T-cell (primary cell): Measurements from ENCODE around the gene ODR4. TPM values are rescaled to one million over a fixed set of nuclear protein-coding genes. Genes with fewer than 3 reads are reported as not detected.
"Not testable (repeated sequence)": the region's sequence is repeated elsewhere in the genome, so short reads cannot be mapped to it uniquely, and the experiment has no call there.

ENCODE experiments used
- ATAC-seq, 4 experiments: fragments of 200-7000 bp in 3 of 4; fragments of 150-1000 bp in 1 of 4; cut with Tn5 transposase; replicated peaks in 1 of 4; 1 replicate in 3 of 4; 2 replicates in 1 of 4; pipeline ENCODE4 v1.10.0; 2021; ENCODE audit warnings: moderate library complexity in 3 of 4, mild to moderate bottlenecking in 2 of 4, moderate number of reproducible peaks in 1 of 4
- CTCF ChIA-PET, 2 donors: fragments of 300-600 bp; sonication (Branson Sonifier 250); formaldehyde crosslinking; loops; one replicate each; lab custom pipeline; 2022; ENCODE audit warnings: antibody characterized with exemption in 2 of 2; lab: Charles Lee
- POLR2A ChIA-PET, 2 donors: fragments of 300-600 bp; sonication (Branson Sonifier 250); formaldehyde crosslinking; loops; one replicate each; lab custom pipeline; 2022; ENCODE audit warnings: antibody characterized with exemption in 2 of 2; lab: Charles Lee
- DNase-seq, 35 experiments: peaks; one replicate each; pipeline versions ENCODE4 v3.0.0 to v3.0.0-alpha.2; 2013 to 2023
- H3K27ac ChIP-seq: one replicate; pipeline ENCODE4 v1.5.1; 2013; ENCODE audit warnings: low read length
- H3K27me3 ChIP-seq, 2 experiments: replicated peaks in 1 of 2; 1 replicate in 1 of 2; 2 replicates in 1 of 2; pipeline versions ENCODE4 v1.6.1 to v1.7.0; 2013; ENCODE audit warnings: low read length in 1 of 2, mixed read lengths in 1 of 2; ENCODE audit not compliant: control insufficient read depth in 2 of 2, insufficient read depth in 2 of 2; ENCODE audit errors: extremely low read depth in 1 of 2
- H3K36me3 ChIP-seq, 2 donors: 1 replicate in 1 of 2; 2 replicates in 1 of 2; pipeline versions ENCODE4 v1.6.1 to v1.7.0; 2013; ENCODE audit warnings: low read length in 1 of 2; ENCODE audit not compliant: control insufficient read depth in 2 of 2, insufficient read depth in 1 of 2; ENCODE audit errors: extremely low read depth in 1 of 2
- H3K4me1 ChIP-seq, 2 experiments: 1 replicate in 1 of 2; 2 replicates in 1 of 2; pipeline versions ENCODE4 v1.6.1 to v1.7.0; 2013; ENCODE audit warnings: low read length in 2 of 2, mixed read lengths in 1 of 2; ENCODE audit not compliant: insufficient read depth in 2 of 2, control insufficient read depth in 1 of 2; ENCODE audit errors: extremely low read depth in 1 of 2
- H3K4me3 ChIP-seq, 2 donors: 1 replicate in 1 of 2; 2 replicates in 1 of 2; pipeline versions ENCODE4 v1.5.1 to v1.7.0; 2013; ENCODE audit warnings: mild to moderate bottlenecking in 2 of 2, low read length in 1 of 2, moderate library complexity in 1 of 2; ENCODE audit not compliant: control insufficient read depth in 1 of 2; ENCODE audit errors: extremely low read depth in 1 of 2
- H3K9me3 ChIP-seq: 2 replicates; pipeline ENCODE4 v1.7.0; 2013
- H3K27ac Mint-ChIP-seq, 2 donors: one replicate each; pipeline ENCODE4 v1.8.0; 2020 to 2021; ENCODE audit warnings: mild to moderate bottlenecking in 2 of 2, mixed read lengths in 2 of 2
- H3K27me3 Mint-ChIP-seq, 2 donors: one replicate each; pipeline ENCODE4 v1.8.0; 2021 to 2022; ENCODE audit warnings: mixed read lengths in 2 of 2
- H3K36me3 Mint-ChIP-seq: one replicate; pipeline ENCODE4 v1.8.0; 2021; ENCODE audit warnings: mixed read lengths
- H3K4me1 Mint-ChIP-seq, 3 donors: one replicate each; pipeline ENCODE4 v1.8.0; 2020 to 2022; ENCODE audit warnings: mixed read lengths in 3 of 3, mild to moderate bottlenecking in 1 of 3
- H3K4me3 Mint-ChIP-seq, 3 donors: one replicate each; pipeline ENCODE4 v1.8.0; 2020 to 2022; ENCODE audit warnings: mild to moderate bottlenecking in 3 of 3, mixed read lengths in 3 of 3, moderate library complexity in 3 of 3
- H3K9me3 Mint-ChIP-seq, 3 donors: one replicate each; pipeline ENCODE4 v1.8.0; 2020 to 2022; ENCODE audit warnings: mixed read lengths in 3 of 3
- WGBS: methylation state at CpG from one replicate; pipeline ENCODE4 v1.1.5; 2013; ENCODE audit warnings: missing lambda C conversion rate; ENCODE audit not compliant: insufficient coverage; 5-methylcytosine and 5-hydroxymethylcytosine counted together
- total RNA-seq, 35 experiments: library from RNA in 6 of 35; stranded (reverse) in 6 of 35; fragments of 120-200 nt in 1 of 35; gene quantifications; one replicate each; pipeline versions ENCODE4 v1.2.1 to v1.2.4 and lab custom pipeline; 2013 to 2026

The ODR4 gene
- total RNA-seq, 5 donors from 2014 or later (not counting 1 experiment from before 2014, with no cell fraction given): 13.2 to 22.2 (median 14.4) TPM

DNA sequence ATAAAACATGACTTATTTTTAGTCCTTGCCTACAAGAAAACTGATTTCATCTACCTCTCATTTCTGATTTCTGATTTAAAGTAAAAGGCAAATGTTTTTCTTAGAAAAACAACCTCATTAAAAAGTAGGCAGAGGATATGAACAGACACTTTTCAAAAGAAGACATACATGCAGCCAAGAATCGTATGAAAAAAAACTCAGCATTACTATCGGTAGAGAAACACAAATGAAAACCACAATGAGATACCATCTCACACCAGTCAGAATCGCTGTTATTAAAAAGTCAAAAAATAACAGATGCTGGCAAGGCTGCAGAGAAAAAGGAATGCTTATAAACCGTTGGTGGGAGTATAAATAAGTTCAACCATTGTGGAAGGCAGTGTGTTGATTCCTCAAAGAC is 16.2 kb downstream of the ODR4 start:
- Histone ChIP-seq H3K9me3 (no peaks in the 10 kb centered on the region), H3K27ac (no peak overlapping the region), H3K27me3 (no peaks in the 10 kb centered on the region), H3K36me3 (peaks cover 0 to 65% of the 10 kb centered on the region in 2 donors), H3K4me3 (no peak overlapping the region), H3K4me1 (no peaks in the 10 kb centered on the region)
- CTCF ChIA-PET: interaction anchor here in 1 of 2 donors (0.6 to 1.5 kb wide), 2 partner anchors 17 to 19 kb away, joined by 3 to 6 read pairs; partner anchors contain the start of gene TPR
- H3K4me1 Mint-ChIP-seq: peaks cover 0 to 6% (median 0%) of the 10 kb centered on the region in 3 donors
- no peak overlapping the region for H3K4me3 Mint-ChIP-seq
- DNase-seq (no peak), ATAC-seq (peak in 1 of 4 experiments; percentile 45)
- peak overlapping the region in 1 of 2 donors; percentile 9 for H3K27ac Mint-ChIP-seq
- peaks cover 38% of the 10 kb centered on the region for H3K36me3 Mint-ChIP-seq
- H3K9me3 Mint-ChIP-seq: no peaks in the 10 kb centered on the region
- 100% methylated on average over 1 of the region's 4 CpGs for WGBS
- POLR2A ChIA-PET: interaction anchor here in 1 of 2 donors (0.6 kb wide), 1 partner anchor 826 kb away, joined by 3 read pairs; no protein-coding TSS in a partner anchor
- H3K27me3 Mint-ChIP-seq: no peaks in the 10 kb centered on the region

DNA sequence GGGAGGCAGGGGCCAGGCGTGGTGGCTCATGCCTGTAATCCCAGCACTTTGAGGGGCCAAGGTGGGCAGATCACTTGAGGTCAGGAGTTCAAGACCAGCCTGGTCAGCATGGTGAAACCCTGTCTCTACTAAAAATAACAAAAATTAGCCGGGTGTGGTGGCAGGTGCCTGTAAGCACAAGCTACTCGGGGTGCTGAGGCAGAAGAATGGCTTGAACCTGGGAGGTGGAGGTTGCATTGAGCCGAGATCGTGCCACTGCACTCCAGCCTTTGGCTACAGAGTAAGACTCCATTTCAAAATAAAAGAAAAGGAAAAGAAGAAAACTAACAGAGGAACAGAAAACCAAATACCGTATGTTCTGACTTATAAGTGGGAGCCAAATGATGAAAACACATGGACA is 17.1 kb downstream of the ODR4 start:
- H3K4me1 ChIP-seq, ATAC-seq, H3K9me3 ChIP-seq, H3K27me3 ChIP-seq, H3K4me3 ChIP-seq, H3K9me3 Mint-ChIP-seq, H3K27ac Mint-ChIP-seq, CTCF ChIA-PET, H3K4me1 Mint-ChIP-seq, H3K27me3 Mint-ChIP-seq, H3K4me3 Mint-ChIP-seq, DNase-seq, H3K27ac ChIP-seq: not testable (repeated sequence)
- 100% methylated on average over 1 of the region's 6 CpGs for WGBS
- peaks cover 0 to 65% of the 10 kb centered on the region in 2 donors for H3K36me3 ChIP-seq
- POLR2A ChIA-PET: interaction anchor here in 1 of 2 donors (1.2 kb wide), 1 partner anchor 593 kb away, joined by 3 read pairs; no protein-coding TSS in a partner anchor
- peaks cover 40% of the 10 kb centered on the region for H3K36me3 Mint-ChIP-seq

GRCh38 chr1:186401446-186401845 is 25.8 kb downstream of the ODR4 start:
- H3K9me3 Mint-ChIP-seq, H3K9me3 ChIP-seq, H3K4me1 Mint-ChIP-seq, H3K27me3 ChIP-seq, CTCF ChIA-PET, H3K4me3 ChIP-seq, H3K4me1 ChIP-seq, H3K27me3 Mint-ChIP-seq, ATAC-seq, DNase-seq, POLR2A ChIA-PET, H3K4me3 Mint-ChIP-seq, H3K27ac ChIP-seq: not testable (repeated sequence)
- H3K36me3 Mint-ChIP-seq: peaks cover 31% of the 10 kb centered on the region
- WGBS: 94% methylated on average over 2 of the region's 2 CpGs
- peaks cover 0 to 33% of the 10 kb centered on the region in 2 donors for H3K36me3 ChIP-seq
- peak overlapping the region in 1 of 2 donors; percentile 44 for H3K27ac Mint-ChIP-seq

- no peak for ATAC-seq
- CTCF ChIA-PET: interaction anchor here in 1 of 2 donors (0.8 to 1.5 kb wide), 3 partner anchors 27 to 65 kb away, joined by 3 to 12 read pairs (median 3); partner anchors contain the start of genes ODR4 and TPR
- POLR2A ChIA-PET: no interaction called here
Observed at GRCh38 chr1:186403632-186404031, 28.0 kb downstream of the ODR4 start.

GRCh38 chr1:186404454-186405051 is 28.9 kb downstream of the ODR4 start:
- Histone ChIP-seq H3K27me3 (no peaks in the 10 kb centered on the region), H3K27ac (no peak overlapping the region), H3K4me1 (no peaks in the 10 kb centered on the region), H3K4me3 (no peak overlapping the region), H3K9me3 (no peaks in the 10 kb centered on the region), H3K36me3 (peaks cover 0 to 29% of the 10 kb centered on the region in 2 donors)
- POLR2A ChIA-PET: no interaction called here
- CTCF ChIA-PET: interaction anchor here in 1 of 2 donors (0.8 to 1.5 kb wide), 3 partner anchors 28 to 66 kb away, joined by 3 to 12 read pairs (median 3); partner anchors contain the start of genes ODR4 and TPR
- H3K4me1 Mint-ChIP-seq: no peaks in the 10 kb centered on the region
- H3K27ac Mint-ChIP-seq: no peak overlapping the region
- no peak overlapping the region for H3K4me3 Mint-ChIP-seq
- H3K9me3 Mint-ChIP-seq: no peaks in the 10 kb centered on the region
- ATAC-seq: peak in 3 of 4 experiments; percentile 31 to 90 (median 38)
- WGBS: no CpG with 5 or more reads among the region's 5 CpGs
- peak in 3 of 35 experiments; percentile 1 to 57 (median 9) for DNase-seq
- H3K27me3 Mint-ChIP-seq: no peaks in the 10 kb centered on the region
- H3K36me3 Mint-ChIP-seq: peaks cover 38% of the 10 kb centered on the region

More at GRCh38 chr1:186403632-186404031, 28.0 kb downstream of the ODR4 start:
- no peak for DNase-seq
- Histone ChIP-seq H3K36me3 (peaks cover 0 to 29% of the 10 kb centered on the region in 2 donors), H3K4me3 (no peak overlapping the region), H3K9me3 (no peaks in the 10 kb centered on the region), H3K4me1 (no peaks in the 10 kb centered on the region), H3K27ac (no peak overlapping the region), H3K27me3 (no peaks in the 10 kb centered on the region)
- Mint-ChIP-seq H3K27ac (peak overlapping the region in 1 of 2 donors; percentile 24), H3K27me3 (no peaks in the 10 kb centered on the region), H3K4me1 (no peaks in the 10 kb centered on the region), H3K9me3 (no peaks in the 10 kb centered on the region), H3K36me3 (peaks cover 38% of the 10 kb centered on the region), H3K4me3 (no peak overlapping the region)

- H3K36me3 Mint-ChIP-seq: peaks cover 35% of the 10 kb centered on the region
- no peak overlapping the region for H3K4me3 Mint-ChIP-seq
- Histone ChIP-seq H3K27me3 (no peaks in the 10 kb centered on the region), H3K27ac (no peak overlapping the region), H3K4me3 (no peak overlapping the region), H3K4me1 (no peaks in the 10 kb centered on the region), H3K36me3 (peaks cover 0 to 26% of the 10 kb centered on the region in 2 donors), H3K9me3 (no peaks in the 10 kb centered on the region)
- no peaks in the 10 kb centered on the region for H3K4me1 Mint-ChIP-seq
- no peaks in the 10 kb centered on the region for H3K27me3 Mint-ChIP-seq
- no peak overlapping the region for H3K27ac Mint-ChIP-seq
- no peak for ATAC-seq
- WGBS: no CpG with 5 or more reads among the region's 3 CpGs
- ChIA-PET POLR2A (interaction anchor here in 1 of 2 donors (0.7 kb wide), 1 partner anchor 10 kb away, joined by 3 read pairs; no protein-coding TSS in a partner anchor), CTCF (interaction anchor here in 1 of 2 donors (0.6 kb wide), 2 partner anchors 14 to 84 kb away, joined by 3 read pairs; no protein-coding TSS in a partner anchor)
- H3K9me3 Mint-ChIP-seq: no peaks in the 10 kb centered on the region
- no peak for DNase-seq
Observed at GRCh38 chr1:186409091-186409490, 33.5 kb downstream of the ODR4 start.
